A549 (cell line): ENCODE measurements around the gene OR51E2. TPM values are rescaled to one million over a fixed set of nuclear protein-coding genes. Genes with fewer than 3 reads are reported as not detected.

Experiments used
- ATAC-seq, 2 experiments: fragments of 200-7000 bp in 1 of 2; fragments of >200 bp in 1 of 2; cut with Nextera tagmentation in 1 of 2; cut with Tn5 transposase in 1 of 2; 3 replicates each; pipeline versions ENCODE4 v1.8.0 to v1.9.1; 2018 to 2020; ENCODE audit warnings: mild to moderate bottlenecking in 1 of 2, moderate library complexity in 1 of 2
- CTCF ChIA-PET: fragments of 300-600 bp; sonication (Branson Sonifier 250); formaldehyde crosslinking; extraction: SDS; loops from one replicate; lab custom pipeline; 2021; ENCODE audit warnings: antibody characterized with exemption, inconsistent platforms; lab: Yijun Ruan, JAX
- POLR2A ChIA-PET: fragments of 350-600 bp; formaldehyde crosslinking; extraction: SDS; loops from one replicate; lab custom pipeline; 2021; ENCODE audit warnings: antibody characterized with exemption, inconsistent platforms; lab: Yijun Ruan, JAX
- DNase-seq, 2 experiments: peaks; one replicate each; pipeline versions ENCODE4 v3.0.0 to v3.0.0-alpha.2; 2011 to 2016; ENCODE audit warnings: low read depth in 1 of 2, low spot score in 1 of 2
- FAIRE-seq: peaks from 2 replicates; lab custom pipeline; 2011; peaks lifted over from hg19 to GRCh38; lab: Jason Lieb, UNC
- H3K27ac ChIP-seq, 2 experiments: fragments of >200 bp; sonication (Bioruptor Twin); formaldehyde crosslinking; 3 replicates each; pipeline ENCODE4 v1.5.1; 2016 to 2017
- H3K4me1 ChIP-seq: fragments of >200 bp; sonication (Bioruptor Twin); formaldehyde crosslinking; 3 replicates; pipeline ENCODE4 v1.6.1; 2016
- H3K4me2 ChIP-seq: fragments of >200 bp; sonication (Bioruptor Twin); formaldehyde crosslinking; 3 replicates; pipeline ENCODE4 v1.6.1; 2016
- H3K4me3 ChIP-seq: fragments of >200 bp; sonication (Bioruptor Twin); formaldehyde crosslinking; 3 replicates; pipeline ENCODE4 v1.5.1; 2016
- H3K9me3 ChIP-seq: fragments of >200 bp; sonication (Bioruptor Twin); formaldehyde crosslinking; 3 replicates; pipeline ENCODE4 v1.6.1; 2016
- BHLHE40 ChIP-seq: IDR thresholded peaks from 2 replicates; pipeline ENCODE4 v1.6.1; 2012; ENCODE audit warnings: low read depth, low read length, inconsistent platforms
- CEBPB ChIP-seq, 2 experiments: fragments of >200 bp in 1 of 2; sonication (Bioruptor Twin) in 1 of 2; formaldehyde crosslinking in 1 of 2; IDR thresholded peaks; 2 replicates each; pipeline ENCODE4 v1.6.1; 2012 to 2016
- CHD4 ChIP-seq: fragments of 200-600 bp; sonication (generic); IDR thresholded peaks from 2 replicates; pipeline ENCODE4 v1.6.1; 2016; ENCODE audit warnings: antibody characterized with exemption, mild to moderate bottlenecking, borderline replicate concordance
- EP300 ChIP-seq, 2 experiments: fragments of >200 bp; sonication (Bioruptor Twin); formaldehyde crosslinking; IDR thresholded peaks; 2 replicates in 1 of 2; 3 replicates in 1 of 2; pipeline ENCODE4 v1.6.1; 2016 to 2017
- ESRRA ChIP-seq: fragments of 150-350 bp; IDR thresholded peaks from 2 replicates; pipeline ENCODE4 v1.6.1; 2014; ENCODE audit warnings: mild to moderate bottlenecking, low read length, borderline replicate concordance
- FOSL2 ChIP-seq, 2 experiments: fragments of 450-650 bp in 1 of 2; fragments of >200 bp in 1 of 2; sonication (Bioruptor Twin) in 1 of 2; formaldehyde crosslinking; IDR thresholded peaks; 2 replicates each; pipeline versions ENCODE4 v1.5.0 to v1.6.1; 2016 to 2020; ENCODE audit warnings: mild to moderate bottlenecking in 1 of 2, moderate library complexity in 1 of 2
- GATA3 ChIP-seq: IDR thresholded peaks from 2 replicates; pipeline ENCODE4 v1.6.1; 2012; ENCODE audit warnings: borderline replicate concordance
- HOXA7 ChIP-seq: fragments of 250-450 bp; sonication (Bioruptor Pico); IDR thresholded peaks from 2 replicates; pipeline ENCODE4 v1.5.0; 2020; ENCODE audit warnings: mild to moderate bottlenecking, moderate library complexity
- HOXB5 ChIP-seq: fragments of 250-450 bp; sonication (Bioruptor Pico); IDR thresholded peaks from 2 replicates; pipeline ENCODE4 v1.5.0; 2020; ENCODE audit warnings: mild to moderate bottlenecking, moderate library complexity
- KDM1A ChIP-seq: fragments of 200-600 bp; sonication (generic); IDR thresholded peaks from 2 replicates; pipeline ENCODE4 v1.6.1; 2016; ENCODE audit warnings: low read depth, mild to moderate bottlenecking
- MYC ChIP-seq: IDR thresholded peaks from 2 replicates; pipeline ENCODE4 v1.6.1; 2012; ENCODE audit warnings: mild to moderate bottlenecking, inconsistent platforms, low read length, improper control_type of control experiment, borderline replicate concordance
- NFE2L2 ChIP-seq: fragments of 150-350 bp; conservative IDR thresholded peaks from 2 replicates; pipeline ENCODE4 v1.6.1; 2014; ENCODE audit warnings: low read length
- NPAS2 ChIP-seq: fragments of 250-450 bp; sonication (Bioruptor Pico); IDR thresholded peaks from 2 replicates; pipeline ENCODE4 v1.8.0; 2022; ENCODE audit warnings: mild to moderate bottlenecking, moderate library complexity, borderline replicate concordance
- NR3C1 ChIP-seq: fragments of >200 bp; sonication (Bioruptor Twin); formaldehyde crosslinking; IDR thresholded peaks from 3 replicates; pipeline ENCODE4 v1.6.1; 2017
- POLR2A ChIP-seq: IDR thresholded peaks from 2 replicates; pipeline ENCODE4 v1.6.1; 2012; ENCODE audit warnings: mild to moderate bottlenecking, low read length
- RARB ChIP-seq: fragments of 250-450 bp; sonication (Bioruptor Pico); IDR thresholded peaks from 2 replicates; pipeline ENCODE4 v1.8.0; 2021; ENCODE audit warnings: mild to moderate bottlenecking, moderate library complexity
- RFX5 ChIP-seq: fragments of 450-650 bp; IDR thresholded peaks from 2 replicates; pipeline ENCODE4 v1.7.1; 2014; ENCODE audit warnings: antibody characterized with exemption, mild to moderate bottlenecking, moderate library complexity
- SREBF2 ChIP-seq: fragments of 450-650 bp; IDR thresholded peaks from 2 replicates; pipeline ENCODE4 v1.6.1; 2014; ENCODE audit warnings: mild to moderate bottlenecking, moderate library complexity
- TFCP2L1 ChIP-seq: fragments of 250-450 bp; sonication (Bioruptor Pico); IDR thresholded peaks from 2 replicates; pipeline ENCODE4 v1.5.0; 2021; ENCODE audit warnings: mild to moderate bottlenecking
- TP53 ChIP-seq: fragments of 250-450 bp; sonication (Bioruptor Pico); IDR thresholded peaks from 2 replicates; pipeline ENCODE4 v1.5.0; 2021; ENCODE audit warnings: mild to moderate bottlenecking, moderate library complexity
- ZC3H11A ChIP-seq: fragments of 450-650 bp; IDR thresholded peaks from 2 replicates; pipeline ENCODE4 v1.6.1; 2014; ENCODE audit warnings: antibody characterized with exemption, mild to moderate bottlenecking
- ZNF302 ChIP-seq: fragments of 250-450 bp; sonication (Bioruptor Pico); IDR thresholded peaks from 2 replicates; pipeline ENCODE4 v1.9.0; 2021; ENCODE audit warnings: inconsistent platforms, mild to moderate bottlenecking, moderate library complexity
- WGBS: methylation state at CpG from one replicate; pipeline ENCODE4 v1.1.6; 2017; ENCODE audit errors: missing lambda C conversion rate; 5-methylcytosine and 5-hydroxymethylcytosine counted together
- polyA plus RNA-seq, 4 experiments: library from polyadenylated mRNA; depleted of rRNA in 3 of 4; stranded (reverse); fragments of >200 nt; fragmentation: RNase III in 1 of 4; extraction: RNeasy Plus Mini Kit Qiagen cat#74134 plus additional on column Dnase treatment in 1 of 4; gene quantifications; 2 replicates in 3 of 4; 3 replicates in 1 of 4; pipeline ENCODE4 v1.2.3, GENCODE V29; 2011 to 2017
- TF ChIP-seq, protein P1 (sequence below): fragments of >200 bp; sonication (Bioruptor Twin); formaldehyde crosslinking; IDR thresholded peaks from 2 replicates; pipeline ENCODE4 v1.6.1; 2016
- TF ChIP-seq, protein P2 (sequence below): fragments of 250-450 bp; sonication (Bioruptor Pico); IDR thresholded peaks from 2 replicates; pipeline ENCODE4 v1.5.0; 2020; ENCODE audit warnings: low read depth, mild to moderate bottlenecking, moderate library complexity
- TF ChIP-seq, protein P3 (sequence below): IDR thresholded peaks from 2 replicates; pipeline ENCODE4 v1.6.1; 2012

The OR51E2 gene
- polyA plus RNA-seq, 2 of the 4 experiments (the other 2 are of a cell fraction): not detected

DNA sequence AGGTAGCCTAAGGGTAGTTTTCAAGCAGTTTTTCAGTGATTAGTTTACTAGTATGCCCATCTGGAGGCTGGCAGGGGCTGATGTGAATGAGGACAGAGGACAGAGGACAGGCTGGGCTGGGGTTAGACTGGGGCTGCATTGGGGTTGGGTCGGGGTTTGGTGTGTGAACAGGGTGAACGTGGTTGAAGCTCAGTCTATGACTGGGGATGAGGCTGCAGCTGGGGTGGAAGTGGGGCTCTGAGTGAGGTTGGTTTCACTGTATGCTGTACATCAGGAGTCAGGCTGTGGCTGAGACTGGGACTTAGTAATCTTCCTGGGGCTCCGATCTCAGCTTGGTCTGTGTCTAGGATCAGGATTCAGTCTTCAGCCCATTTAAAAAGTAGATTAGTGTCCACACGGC is 53.4 kb downstream of the OR51E2 start:
- Histone ChIP-seq H3K9me3 (no peaks in the 10 kb centered on the region), H3K27ac (no peak overlapping the region), H3K4me2 (no peak overlapping the region), H3K4me3 (no peak overlapping the region), H3K4me1 (no peaks in the 10 kb centered on the region)
- no peak for DNase-seq
- FAIRE-seq: no peak
- no peak; a peak in 1 of 6 replicates for ATAC-seq
- CTCF ChIA-PET: interaction anchor here (0.8 to 2.4 kb wide), 2 partner anchors 8 to 11 kb away, joined by 3 to 10 read pairs; partner anchors contain the start of gene OR51D1
- no peak for TF ChIP-seq GATA3
- TF ChIP-seq POLR2A: no peak
- TF ChIP-seq, protein P1, sequence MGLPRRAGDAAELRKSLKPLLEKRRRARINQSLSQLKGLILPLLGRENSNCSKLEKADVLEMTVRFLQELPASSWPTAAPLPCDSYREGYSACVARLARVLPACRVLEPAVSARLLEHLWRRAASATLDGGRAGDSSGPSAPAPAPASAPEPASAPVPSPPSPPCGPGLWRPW: no peak
- no peak for TF ChIP-seq ZC3H11A
- POLR2A ChIA-PET: no interaction called here
- WGBS: 28% methylated on average over 4 of the region's 4 CpGs

DNA sequence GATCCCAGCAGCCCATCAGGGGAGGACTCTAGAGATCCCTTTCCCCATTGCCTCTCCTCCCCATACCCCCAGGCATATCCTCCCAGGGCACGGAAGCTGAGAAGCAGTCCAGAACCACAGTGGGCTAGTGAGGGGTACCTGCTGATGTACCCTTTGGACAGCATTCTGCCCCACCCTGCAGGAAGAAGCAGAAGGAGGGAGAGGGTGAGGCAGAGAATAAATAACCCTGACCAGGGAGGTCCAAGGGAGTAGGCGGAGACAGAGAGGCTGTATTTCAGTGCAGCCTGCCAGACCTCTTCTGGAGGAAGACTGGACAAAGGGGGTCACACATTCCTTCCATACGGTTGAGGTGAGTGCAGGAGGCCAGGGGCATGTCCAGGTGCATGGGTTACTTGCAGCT is 54.0 kb downstream of the OR51E2 start, which contains the start of gene OR51E1:
TSS of gene OR51E1 (plus strand) at position 301 of the 400 bp plus-strand sequence. CDS start 8,545 bp downstream, outside the sequence.
- no peak within 1 kb of the TSS for H3K4me2 ChIP-seq
- no peaks in the 10 kb centered on the region for H3K9me3 ChIP-seq
- WGBS: 13% methylated on average over 2 of the region's 3 CpGs
- H3K27ac ChIP-seq: no peak within 1 kb of the TSS
- ChIA-PET CTCF (interaction anchor here (1.2 to 2.4 kb wide), 2 partner anchors 7 to 39 kb away, joined by 3 to 10 read pairs; partner anchors contain the start of gene OR51D1), POLR2A (no interaction called here)
- ATAC-seq: no peak
- no peaks in the 10 kb centered on the region for H3K4me1 ChIP-seq
- no peak for FAIRE-seq
- H3K4me3 ChIP-seq: no peak within 1 kb of the TSS
- no peak for DNase-seq
- no peak for TF ChIP-seq BHLHE40
- TF ChIP-seq SREBF2: no peak
- no peak for TF ChIP-seq TP53 (CRISPR knock-in tag)
- no peak for TF ChIP-seq HOXB5 (CRISPR knock-in tag)
- no peak for TF ChIP-seq ESRRA
- no peak for TF ChIP-seq RARB
- TF ChIP-seq MYC: no peak
- no peak for TF ChIP-seq TFCP2L1
- TF ChIP-seq HOXA7: no peak
- TF ChIP-seq NFE2L2: no peak
- TF ChIP-seq RFX5: no peak
- no peak for TF ChIP-seq KDM1A
- TF ChIP-seq CEBPB (IDR thresholded peaks at IDR 0.05): no peak
- TF ChIP-seq ZNF302 (CRISPR knock-in tag): no peak
- TF ChIP-seq NPAS2 (CRISPR knock-in tag): no peak
- no peak for TF ChIP-seq NR3C1
- TF ChIP-seq FOSL2 (IDR thresholded peaks at IDR 0.05): no peak
- TF ChIP-seq FOSL2 (CRISPR knock-in tag; IDR thresholded peaks at IDR 0.05): no peak

DNA sequence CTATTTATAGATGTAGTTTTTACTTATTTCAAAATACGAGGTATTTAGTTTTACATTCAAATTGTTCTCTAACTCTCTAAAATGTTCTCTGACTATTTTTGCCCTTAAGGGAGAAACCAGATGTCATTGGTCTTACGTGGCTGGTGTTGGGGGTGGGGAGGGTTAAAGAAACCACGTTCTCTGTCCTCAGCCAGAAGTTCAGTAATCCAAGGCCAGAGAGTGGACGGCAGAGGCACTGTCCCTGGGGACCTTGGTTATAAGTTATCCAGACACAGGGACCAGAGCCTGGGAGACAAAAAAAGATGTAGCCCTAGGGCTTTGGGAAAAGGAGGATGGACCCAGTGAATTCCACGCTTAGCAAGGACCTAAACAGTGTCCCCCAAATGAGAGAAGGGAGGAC is 54.6 kb downstream of the OR51E2 start:
- no peak for FAIRE-seq
- Histone ChIP-seq H3K9me3 (no peaks in the 10 kb centered on the region), H3K4me2 (no peak overlapping the region), H3K27ac (no peak overlapping the region), H3K4me3 (no peak overlapping the region), H3K4me1 (no peaks in the 10 kb centered on the region)
- POLR2A ChIA-PET: no interaction called here
- TF ChIP-seq, protein P2, sequence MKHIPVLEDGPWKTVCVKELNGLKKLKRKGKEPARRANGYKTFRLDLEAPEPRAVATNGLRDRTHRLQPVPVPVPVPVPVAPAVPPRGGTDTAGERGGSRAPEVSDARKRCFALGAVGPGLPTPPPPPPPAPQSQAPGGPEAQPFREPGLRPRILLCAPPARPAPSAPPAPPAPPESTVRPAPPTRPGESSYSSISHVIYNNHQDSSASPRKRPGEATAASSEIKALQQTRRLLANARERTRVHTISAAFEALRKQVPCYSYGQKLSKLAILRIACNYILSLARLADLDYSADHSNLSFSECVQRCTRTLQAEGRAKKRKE (CRISPR knock-in tag): no peak
- TF ChIP-seq FOSL2 (IDR thresholded peaks at IDR 0.05): no peak
- no peak for TF ChIP-seq FOSL2 (CRISPR knock-in tag; IDR thresholded peaks at IDR 0.05)
- no peak for TF ChIP-seq HOXA7
- TF ChIP-seq CHD4: no peak
- TF ChIP-seq EP300 (IDR thresholded peaks at IDR 0.05): no peak
- TF ChIP-seq, protein P3, sequence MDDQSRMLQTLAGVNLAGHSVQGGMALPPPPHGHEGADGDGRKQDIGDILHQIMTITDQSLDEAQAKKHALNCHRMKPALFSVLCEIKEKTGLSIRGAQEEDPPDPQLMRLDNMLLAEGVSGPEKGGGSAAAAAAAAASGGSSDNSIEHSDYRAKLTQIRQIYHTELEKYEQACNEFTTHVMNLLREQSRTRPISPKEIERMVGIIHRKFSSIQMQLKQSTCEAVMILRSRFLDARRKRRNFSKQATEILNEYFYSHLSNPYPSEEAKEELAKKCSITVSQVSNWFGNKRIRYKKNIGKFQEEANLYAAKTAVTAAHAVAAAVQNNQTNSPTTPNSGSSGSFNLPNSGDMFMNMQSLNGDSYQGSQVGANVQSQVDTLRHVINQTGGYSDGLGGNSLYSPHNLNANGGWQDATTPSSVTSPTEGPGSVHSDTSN: no peak
- 6% methylated on average over 5 of the region's 5 CpGs for WGBS
- CTCF ChIA-PET: interaction anchor here (1.2 kb wide), 1 partner anchor 40 kb away, joined by 3 read pairs; no protein-coding TSS in a partner anchor
- ATAC-seq: no peak
- no peak for DNase-seq
